Frontal cortex (tissue), 4 donors: ENCODE measurements around the gene HMOX1. TPM values are rescaled to one million over a fixed set of nuclear protein-coding genes. Genes with fewer than 3 reads are reported as not detected.

ENCODE experiments used
- DNase-seq, 2 donors: peaks; one replicate each; pipeline ENCODE4 v3.0.0; 2012; ENCODE audit warnings: low spot score in 2 of 2
- FAIRE-seq: peaks from 2 replicates; lab custom pipeline; 2012; peaks lifted over from hg19 to GRCh38; lab: Jason Lieb, UNC
- total RNA-seq: library from RNA; depleted of rRNA; stranded (reverse); fragments of >200 nt; gene quantifications from one replicate; pipeline ENCODE4 v1.2.3, GENCODE V29; 2014
- donor health status: control.
- donor health status: control.
- donor health status: control.

HMOX1 gene, protein sequence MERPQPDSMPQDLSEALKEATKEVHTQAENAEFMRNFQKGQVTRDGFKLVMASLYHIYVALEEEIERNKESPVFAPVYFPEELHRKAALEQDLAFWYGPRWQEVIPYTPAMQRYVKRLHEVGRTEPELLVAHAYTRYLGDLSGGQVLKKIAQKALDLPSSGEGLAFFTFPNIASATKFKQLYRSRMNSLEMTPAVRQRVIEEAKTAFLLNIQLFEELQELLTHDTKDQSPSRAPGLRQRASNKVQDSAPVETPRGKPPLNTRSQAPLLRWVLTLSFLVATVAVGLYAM
- total RNA-seq: 2.9 TPM

DNA sequence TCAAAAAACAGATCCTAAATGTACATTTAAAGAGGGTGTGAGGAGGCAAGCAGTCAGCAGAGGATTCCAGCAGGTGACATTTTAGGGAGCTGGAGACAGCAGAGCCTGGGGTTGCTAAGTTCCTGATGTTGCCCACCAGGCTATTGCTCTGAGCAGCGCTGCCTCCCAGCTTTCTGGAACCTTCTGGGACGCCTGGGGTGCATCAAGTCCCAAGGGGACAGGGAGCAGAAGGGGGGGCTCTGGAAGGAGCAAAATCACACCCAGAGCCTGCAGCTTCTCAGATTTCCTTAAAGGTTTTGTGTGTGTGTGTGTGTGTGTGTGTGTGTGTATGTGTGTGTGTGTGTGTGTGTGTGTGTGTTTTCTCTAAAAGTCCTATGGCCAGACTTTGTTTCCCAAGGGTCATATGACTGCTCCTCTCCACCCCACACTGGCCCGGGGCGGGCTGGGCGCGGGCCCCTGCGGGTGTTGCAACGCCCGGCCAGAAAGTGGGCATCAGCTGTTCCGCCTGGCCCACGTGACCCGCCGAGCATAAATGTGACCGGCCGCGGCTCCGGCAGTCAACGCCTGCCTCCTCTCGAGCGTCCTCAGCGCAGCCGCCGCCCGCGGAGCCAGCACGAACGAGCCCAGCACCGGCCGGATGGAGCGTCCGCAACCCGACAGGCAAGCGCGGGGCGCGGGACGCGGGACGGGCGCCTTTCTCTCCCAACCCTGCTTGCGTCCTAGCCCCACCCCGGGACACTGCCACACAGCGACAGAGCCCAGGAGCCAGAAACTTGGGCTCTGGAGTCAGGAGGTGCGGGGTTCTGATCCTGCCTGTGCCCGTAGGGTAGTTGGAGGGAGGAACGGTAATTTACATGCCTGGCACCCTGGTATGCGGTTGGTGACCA is at the start of gene HMOX1:
Gene HMOX1 (plus strand): TSS at position 560 of the 887 bp plus-strand sequence. CDS start 78 bp downstream, at position 638.
- DNase-seq: peak; percentile 88 to 93
- FAIRE-seq: no peak

DNA sequence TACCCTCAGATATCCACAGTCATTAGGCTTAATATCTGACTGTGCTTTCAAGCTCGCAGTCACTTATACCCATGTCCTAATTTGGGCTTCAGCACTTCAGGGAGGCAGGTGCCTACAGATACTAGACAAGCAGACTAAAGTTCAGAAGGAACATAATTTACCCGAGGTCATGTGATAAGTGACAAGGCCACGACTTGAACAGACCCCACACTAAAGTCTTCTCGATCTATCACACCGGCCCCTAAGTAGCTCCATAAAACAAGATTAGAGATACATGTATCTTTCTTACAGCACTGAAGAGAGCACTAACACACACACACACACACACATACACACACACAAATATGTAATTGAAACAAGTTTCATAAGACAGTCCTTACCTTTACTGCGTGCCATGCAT is 48.6 kb upstream of the HMOX1 start:
- DNase-seq (no peak), FAIRE-seq (no peak)

DNA sequence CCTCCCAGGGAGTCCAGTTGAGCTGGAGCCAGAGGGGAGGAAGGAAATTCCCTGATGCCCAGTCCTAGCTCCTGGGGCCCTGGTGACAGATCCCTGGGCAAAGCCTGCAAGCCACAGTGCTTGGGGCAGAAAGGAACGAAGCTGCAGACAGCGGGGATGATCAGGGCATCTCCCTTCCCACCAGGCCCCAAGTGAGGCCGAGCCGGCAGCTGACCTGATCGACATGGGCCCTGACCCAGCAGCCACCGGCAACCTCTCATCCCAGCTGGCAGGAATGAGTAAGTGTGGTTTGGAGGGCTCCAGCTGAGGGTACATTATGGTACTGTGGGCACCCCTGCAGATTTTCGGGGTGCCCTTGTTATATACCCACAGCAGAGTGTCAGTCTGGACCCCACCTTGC is 47.7 kb upstream of the HMOX1 start:
- DNase-seq (no peak), FAIRE-seq (no peak)

DNA sequence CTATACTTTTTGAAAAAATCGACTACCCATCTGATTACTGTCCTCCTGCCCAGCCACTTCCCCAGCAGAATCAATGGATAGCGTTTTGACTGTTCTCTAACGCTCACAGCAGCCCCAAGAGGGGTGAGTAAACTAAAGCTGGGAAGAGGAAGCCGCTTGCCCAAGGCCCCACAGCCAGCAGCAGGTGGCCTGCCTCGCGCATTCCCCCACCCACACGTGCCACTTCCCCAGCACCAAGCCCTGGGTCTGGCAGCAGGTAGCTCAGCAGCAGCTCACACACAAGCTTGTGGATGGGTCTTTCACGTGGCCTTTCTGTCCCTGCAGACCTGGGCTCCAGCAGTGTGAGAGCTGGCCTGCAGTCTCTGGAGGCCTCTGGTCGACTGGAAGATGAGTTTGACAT is 46.9 kb upstream of the HMOX1 start:
- FAIRE-seq: no peak
- DNase-seq: no peak

DNA sequence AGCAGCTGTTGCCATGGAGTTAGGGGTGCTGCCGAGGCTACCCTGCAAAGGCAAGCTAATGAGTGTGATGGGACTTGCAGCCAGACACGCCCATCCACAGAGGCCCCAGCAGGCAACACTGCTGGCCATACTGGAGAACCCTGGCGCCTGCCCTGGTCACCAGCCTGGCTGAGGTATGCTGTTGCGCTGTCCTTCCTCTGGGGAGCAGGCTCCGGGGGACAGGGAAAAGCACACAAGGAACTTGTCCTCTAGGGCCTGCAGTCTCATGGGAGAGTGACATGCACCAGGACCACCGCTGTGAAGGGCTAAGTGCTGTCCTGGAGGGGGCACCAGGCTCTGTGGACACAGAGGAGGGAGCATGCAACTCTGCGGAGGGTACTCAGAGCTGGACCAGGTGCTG is 45.4 kb upstream of the HMOX1 start:
- DNase-seq: no peak
- no peak for FAIRE-seq

DNA sequence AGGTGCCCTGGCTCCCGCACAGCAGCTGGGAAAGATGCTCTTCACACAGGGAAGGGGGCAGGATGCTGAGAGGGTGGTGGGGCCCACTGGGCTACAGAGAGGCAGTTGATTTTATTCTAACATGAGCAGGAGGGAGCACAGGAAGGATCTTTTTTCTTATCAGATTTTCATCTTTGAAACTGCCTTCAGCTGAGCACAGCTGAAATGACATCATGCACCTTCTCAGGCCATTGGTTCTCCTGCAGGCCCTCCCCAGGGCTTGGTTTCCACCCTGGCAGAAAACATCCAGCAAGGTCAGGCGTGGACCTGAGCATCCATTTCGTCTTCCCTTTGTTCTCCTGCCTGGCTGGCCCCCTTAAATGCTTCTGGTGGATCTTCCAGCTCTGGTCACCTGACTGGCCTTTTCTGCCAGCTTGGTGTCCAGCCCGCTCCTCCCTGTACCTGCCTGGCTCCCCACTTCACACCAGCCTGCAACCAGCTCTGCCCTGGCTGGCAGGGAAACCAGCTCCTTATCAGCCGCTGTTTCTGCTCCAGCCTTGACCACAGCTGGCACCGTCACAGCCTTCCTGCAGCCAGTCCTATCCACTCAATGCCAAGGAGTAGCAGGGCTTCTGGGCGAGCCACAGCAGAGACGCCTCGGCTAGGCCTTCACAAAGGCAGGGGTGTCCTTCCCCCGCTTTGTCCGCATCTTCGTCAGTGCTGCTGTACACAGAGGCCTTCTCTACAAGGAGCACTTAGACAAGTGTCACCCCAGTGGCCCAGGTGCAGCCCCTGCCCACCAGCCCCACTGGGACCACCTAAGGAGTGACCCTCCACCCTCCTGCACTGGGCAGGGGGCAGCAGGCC is 44.7 kb upstream of the HMOX1 start:
- FAIRE-seq: no peak
- DNase-seq: no peak

DNA sequence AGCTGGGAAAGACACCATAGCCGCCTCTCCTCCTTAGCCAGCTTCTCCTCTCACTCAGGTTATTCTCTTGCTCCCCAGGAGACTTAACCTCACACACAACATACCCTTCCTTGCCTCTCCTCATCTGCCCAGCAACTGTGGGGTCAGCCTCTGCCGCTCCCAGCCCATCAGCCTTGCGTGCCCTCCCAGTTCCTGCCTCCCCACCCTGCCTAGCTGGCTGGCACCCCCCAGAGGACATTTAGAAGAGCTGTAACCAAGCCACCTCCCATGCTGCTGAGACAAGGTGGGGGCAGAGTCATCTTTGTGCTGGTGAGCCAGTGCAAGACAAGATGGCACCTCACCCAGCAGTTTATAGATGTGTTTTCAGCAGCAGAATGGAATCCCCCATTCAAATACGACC is 43.0 kb upstream of the HMOX1 start:
- DNase-seq: no peak
- no peak for FAIRE-seq

DNA sequence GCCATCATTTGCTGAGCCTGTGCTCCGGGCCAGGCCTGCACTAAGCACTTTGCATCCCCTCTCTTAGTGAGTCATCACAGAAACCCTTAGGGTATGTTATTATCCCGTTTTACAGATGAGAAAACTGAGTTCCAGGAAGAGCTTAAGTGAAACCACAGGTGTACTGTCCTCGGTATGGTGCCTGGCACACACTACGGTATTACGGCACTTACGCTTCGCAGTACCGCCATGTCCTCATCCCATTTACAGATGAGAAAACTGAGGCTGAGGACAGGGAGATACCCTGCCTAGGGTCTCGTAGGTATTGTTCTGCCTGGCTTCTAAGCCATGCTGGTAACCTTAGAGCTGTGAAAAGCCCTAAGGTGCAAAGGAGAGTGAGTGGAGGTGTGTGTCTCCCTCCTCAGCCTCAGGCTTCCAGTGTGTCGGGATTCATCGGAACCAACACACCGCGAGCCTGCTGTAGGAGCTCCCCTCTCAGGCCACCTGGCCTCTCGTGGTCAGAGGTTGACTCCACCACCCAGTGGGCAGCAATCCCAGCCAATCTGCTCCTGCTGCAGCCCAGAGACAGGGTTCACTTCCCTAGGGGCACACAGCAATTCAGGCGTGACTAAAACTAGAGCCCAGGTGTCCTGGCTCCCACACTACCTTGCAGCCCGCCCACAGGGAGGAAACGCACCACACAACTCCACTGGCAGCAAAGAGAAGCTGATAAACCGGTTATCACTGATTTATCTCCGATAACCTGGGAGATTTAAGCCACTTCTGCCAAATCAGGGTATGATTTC is 39.6 kb upstream of the HMOX1 start:
- no peak for DNase-seq
- FAIRE-seq: no peak

DNA sequence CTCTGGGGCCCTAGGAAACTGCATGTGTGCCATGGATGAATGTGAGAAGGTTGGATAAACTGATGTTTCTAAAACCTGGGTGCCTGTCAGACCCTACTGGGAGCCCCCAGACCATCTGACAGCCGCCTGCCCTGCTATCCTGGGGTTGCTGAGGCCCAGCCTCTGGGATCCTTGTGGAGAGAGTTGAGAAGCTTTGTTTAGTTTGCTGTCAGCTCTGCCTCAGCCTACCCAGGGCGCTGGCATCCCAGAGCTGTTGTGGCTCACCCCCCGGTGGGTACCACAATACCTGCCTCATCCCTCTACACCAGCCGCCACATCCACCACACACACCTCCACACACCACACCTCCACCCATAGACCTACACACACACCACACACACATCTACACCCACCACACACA is 38.5 kb upstream of the HMOX1 start:
- DNase-seq (no peak), FAIRE-seq (no peak)

DNA sequence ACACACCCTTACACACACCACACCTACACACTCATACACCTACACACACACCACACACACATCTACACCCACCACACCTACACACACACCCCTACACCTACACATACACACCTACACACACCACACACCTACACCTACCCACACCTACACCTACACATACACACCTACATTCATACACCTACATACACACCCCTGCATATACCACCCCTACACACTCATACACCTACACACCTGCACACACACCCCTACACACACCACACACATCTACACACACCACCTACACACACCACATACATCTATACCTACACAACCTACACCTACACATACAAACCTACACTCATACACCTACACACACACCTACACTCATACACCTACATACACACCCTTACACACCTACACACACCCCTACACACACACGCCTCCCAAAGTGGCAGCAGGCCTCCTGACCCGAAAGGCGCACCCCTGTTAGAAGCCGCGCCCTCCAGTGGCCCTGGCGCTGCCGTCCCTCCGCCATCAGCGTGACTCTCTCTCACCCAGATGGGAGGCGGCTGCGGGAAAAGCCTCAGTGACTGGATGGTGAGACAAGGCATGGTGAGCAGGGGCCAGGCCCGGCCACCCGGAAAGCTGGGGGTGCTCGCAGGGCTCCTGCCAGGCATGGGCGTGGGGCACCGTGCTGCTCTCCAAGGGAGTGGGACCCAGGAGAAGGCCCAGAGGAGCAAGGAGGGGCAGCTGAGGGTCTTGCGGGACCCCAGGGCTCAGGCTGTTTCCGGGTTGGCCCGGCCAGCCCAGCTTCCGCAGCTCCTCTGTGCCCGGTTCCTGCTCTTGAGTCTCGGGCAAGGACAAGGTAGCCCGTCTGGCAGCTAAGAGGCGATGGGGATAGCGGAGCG is 37.0 kb upstream of the HMOX1 start:
- no peak for FAIRE-seq
- no peak for DNase-seq

DNA sequence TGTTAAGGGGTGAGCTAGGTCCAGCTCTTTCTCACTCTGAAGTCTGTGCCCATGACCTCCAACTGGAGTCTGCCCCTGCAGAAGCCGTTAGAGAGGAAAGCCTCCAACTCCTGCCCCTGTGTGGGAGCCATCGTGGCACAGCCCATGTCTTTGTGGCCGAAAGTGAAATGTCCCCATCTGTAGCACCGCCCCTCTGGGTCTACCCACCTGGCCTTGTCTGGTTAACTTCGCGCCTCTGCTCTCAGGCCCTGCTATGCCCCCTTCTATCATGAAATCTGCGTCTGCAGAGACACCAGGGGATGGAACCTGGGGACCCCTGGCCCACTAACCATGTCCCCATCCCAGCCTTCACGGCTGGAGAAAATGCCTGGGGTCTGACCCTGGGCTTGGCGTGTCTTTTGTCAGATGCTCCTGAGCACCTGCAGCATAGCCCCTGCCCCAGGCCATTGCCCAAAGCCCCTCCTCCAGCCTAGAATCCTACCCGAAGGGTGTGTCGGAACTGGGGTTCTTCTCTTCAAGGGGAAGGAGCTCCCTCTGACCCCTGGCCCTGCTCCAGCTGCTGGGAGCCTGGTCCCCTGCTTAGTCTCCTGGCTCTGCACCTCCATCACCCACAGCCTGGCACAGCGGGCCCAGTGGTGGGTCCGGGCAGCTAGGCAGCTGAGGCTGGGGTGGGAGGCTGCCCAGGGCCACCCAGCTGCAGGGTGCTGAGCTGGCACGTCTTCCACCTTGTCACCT is 35.8 kb upstream of the HMOX1 start:
- FAIRE-seq (no peak), DNase-seq (no peak)

DNA sequence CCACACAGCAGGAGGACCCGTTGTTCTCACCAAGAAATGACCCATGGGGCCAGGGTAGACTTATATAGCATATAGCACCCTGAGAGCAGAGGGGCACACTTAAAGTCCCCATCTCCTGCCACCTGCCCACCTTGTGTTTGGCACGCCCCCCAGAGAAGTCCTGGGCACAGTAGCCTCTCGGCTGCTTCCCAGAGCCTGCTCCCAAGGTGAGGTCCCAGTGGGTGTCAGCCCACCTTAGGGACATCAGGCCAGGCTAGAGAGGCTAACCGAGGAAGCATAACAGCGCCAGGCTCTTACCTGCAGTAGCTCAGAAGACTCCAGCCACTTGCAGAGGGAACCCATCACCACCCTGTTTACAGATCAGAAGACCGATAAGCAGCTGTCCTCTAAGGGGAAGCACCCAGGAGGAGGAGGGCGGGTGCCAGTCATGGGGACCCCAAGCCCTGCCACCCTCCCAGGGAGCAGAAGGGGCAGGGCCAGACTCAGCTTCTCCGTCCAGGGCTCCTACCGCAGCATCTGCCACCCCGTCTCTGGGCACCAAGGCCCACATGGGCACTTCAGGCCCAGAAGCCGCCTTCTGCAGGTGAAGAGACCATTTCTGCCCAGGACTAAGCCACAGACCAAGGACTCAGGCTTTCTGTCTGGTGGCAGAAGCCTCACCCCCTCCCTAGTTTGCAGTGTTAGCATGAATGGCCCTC is 34.9 kb upstream of the HMOX1 start:
- no peak for FAIRE-seq

DNA sequence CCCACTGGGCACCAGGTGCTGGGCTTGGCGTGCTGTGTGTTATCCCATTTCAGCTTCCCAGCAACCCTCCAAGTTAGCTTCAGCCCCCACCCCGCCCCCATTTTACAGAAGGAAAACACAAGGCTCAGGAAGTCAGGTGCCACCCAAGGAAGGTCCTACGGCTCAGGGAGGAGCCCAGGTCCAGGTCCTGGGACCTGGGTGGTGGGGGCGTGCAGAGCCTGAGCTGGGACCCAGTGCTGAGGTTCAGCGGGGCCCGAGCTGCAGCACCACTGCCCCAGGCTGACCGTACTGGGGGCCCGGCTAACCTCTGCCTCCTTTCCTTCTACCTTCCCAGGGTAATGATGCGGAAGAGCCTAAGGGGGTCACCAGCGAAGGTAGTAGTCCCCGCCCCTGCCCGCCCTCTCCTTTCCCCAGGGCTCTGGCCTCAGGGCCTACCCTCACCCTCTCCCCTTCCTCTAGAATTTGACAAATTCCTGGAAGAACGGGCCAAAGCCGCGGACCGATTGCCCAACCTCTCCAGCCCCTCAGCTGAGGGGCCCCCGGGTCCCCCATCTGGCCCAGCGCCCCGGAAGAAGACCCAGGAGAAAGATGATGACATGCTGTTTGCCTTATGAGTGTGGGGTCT is 34.2 kb upstream of the HMOX1 start:
- no peak for FAIRE-seq
- no peak for DNase-seq

More for the DNA sequence above, 34.9 kb upstream of the HMOX1 start:
- DNase-seq: no peak

DNA sequence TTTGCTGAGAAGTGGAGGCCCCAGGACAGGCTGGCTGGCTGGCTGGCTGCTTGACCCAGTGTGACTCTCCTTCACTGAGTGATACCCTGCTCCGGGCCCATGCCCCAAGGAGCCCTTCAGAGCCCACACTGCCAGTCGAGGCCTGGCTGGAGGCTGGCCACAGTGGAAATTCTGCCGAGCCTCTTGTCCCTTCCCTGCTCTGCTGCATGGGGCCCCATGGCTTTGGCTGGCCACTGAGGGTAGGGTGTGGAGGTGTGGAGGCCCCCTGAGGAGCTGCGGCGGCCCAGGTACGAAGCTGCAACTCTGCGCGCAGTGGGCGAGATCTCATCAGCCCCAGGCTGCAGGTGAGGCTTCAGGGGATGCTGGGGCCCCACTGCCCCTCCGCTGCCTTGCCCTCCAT is 33.4 kb upstream of the HMOX1 start:
- FAIRE-seq (no peak), DNase-seq (no peak)

DNA sequence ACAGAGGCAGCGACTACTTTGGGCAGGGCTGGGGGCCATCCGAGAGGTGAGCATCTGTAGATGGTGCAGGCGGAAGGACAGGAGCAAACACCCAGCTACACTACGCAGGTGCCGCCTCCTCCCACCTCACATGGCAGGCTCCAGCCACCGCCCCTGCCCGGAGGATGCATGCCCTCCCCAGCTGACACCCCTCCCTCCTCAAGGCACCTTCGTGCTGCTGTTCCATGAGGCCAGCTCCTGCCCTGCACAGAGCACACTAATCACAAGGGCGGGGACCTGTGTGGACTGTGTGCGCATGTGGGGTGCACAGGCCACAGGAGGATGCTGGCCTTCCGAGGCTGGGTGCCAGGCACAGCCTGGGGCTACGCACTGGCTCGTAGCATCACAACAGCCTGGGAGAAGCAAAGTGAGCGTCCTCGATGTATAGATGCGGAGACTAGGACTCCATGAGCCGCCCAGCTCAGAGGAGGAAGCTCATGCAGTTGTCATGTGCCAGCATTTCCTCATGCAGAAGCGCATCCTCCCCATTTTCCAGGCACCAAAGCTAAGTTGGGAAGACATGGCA is 32.8 kb upstream of the HMOX1 start:
- FAIRE-seq: no peak
- DNase-seq: no peak

DNA sequence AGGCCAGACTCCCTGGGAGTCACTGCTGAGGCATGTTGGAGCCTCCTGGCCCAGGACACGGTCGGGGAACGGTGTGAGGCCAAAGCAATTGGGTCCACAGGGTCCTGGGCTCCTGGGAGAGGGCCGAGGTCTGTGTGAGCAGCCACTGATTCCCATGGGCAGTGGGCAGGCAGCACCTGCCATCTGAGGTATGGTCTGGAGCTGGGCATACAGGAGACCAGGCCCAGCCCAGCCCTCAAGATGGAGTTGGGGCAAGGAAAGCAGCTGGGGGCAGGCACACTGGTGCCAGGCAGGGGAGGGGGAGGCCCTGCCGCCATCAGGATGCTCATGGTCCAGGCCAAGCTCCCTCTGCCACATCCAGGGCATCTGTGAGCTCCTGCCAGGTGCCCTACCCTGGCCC is 32.2 kb upstream of the HMOX1 start:
- FAIRE-seq: no peak
- no peak for DNase-seq

DNA sequence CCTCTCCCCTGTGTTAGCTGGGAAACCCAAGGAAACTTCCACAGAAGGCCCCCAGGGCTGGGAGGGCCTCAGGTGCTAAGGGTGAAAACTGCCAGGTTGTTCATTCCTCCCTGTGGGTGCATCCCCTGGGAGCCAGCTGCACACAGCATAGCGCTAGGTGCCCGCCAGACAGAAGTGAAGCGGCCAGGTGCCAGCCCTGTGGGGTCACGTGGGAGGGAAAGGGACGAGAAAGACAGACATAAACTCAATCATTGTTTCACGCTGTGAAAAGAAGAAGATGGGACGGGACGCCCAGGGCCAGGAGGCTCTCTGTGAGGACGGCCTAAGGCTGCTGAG is 31.6 kb upstream of the HMOX1 start:
- FAIRE-seq (no peak), DNase-seq (no peak)
